Measurements from ENCODE around the gene FRY. TPM values are rescaled to one million over a fixed set of nuclear protein-coding genes. Genes with fewer than 3 reads are reported as not detected.

FRY gene
- total and polyA plus RNA-seq, 2 of the 13 experiments (the other 11 are each of a cell fraction or from before 2014, with no cell fraction given) = 8.2 to 13.1 TPM

DNA sequence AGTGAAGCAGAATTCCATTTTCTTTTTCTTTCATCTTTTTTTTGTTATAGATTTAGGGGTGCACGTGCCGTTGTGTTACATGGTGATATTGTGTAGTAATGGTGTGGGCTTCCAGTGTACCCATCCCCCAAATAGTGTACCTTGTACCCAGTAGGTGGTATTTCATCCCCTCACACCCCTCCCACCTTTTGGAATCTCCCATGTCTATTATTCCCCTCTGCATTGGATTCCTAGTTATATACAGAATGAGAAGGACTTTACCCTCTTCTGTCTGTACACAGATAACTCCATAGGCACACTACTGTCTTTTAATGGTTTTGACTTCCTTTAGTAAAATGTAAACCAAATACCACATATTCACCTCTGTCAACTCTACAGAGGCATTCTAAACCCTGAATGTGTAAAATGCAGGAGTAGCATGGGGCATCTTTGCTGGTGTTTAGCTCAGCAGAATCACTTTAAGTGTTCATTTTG is 28.0 kb downstream of the FRY start (continued):
- TF ChIP-seq ZNF660 (CRISPR knock-in tag; IDR thresholded peaks at IDR 0.05; ENCODE audit: borderline replicate concordance, low read depth) = no peak
- 0 out of 2 replicates have a peak, but pooled peaks have one; percentile 30 for TF ChIP-seq KMT2A (CRISPR knock-in tag; IDR thresholded peaks at IDR 0.05)
- TF ChIP-seq ZNF20 (CRISPR knock-in tag; IDR thresholded peaks at IDR 0.05) = no peak
- peak; percentile 97 for TF ChIP-seq PAXIP1 (CRISPR knock-in tag; conservative IDR thresholded peaks at IDR 0.05)
- no peak for TF ChIP-seq CC2D1A (CRISPR knock-in tag; IDR thresholded peaks at IDR 0.05)
- no peak for TF ChIP-seq ZSCAN9 (CRISPR knock-in tag; IDR thresholded peaks at IDR 0.05; ENCODE audit: borderline replicate concordance)
- no peak for TF ChIP-seq ZNF564 (CRISPR knock-in tag; IDR thresholded peaks at IDR 0.05)
- TF ChIP-seq ZNF329 (CRISPR knock-in tag; IDR thresholded peaks at IDR 0.05; ENCODE audit: low read depth) = no peak
- TF ChIP-seq ZMYM2 (CRISPR knock-in tag; IDR thresholded peaks at IDR 0.05) = 0 out of 2 replicates have a peak, but pooled peaks have one; percentile 58
- TF ChIP-seq ZNF326 (CRISPR knock-in tag; IDR thresholded peaks at IDR 0.05; ENCODE audit: borderline replicate concordance) = no peak
- no peak; the same call in 1 of the 2 replicates for TF ChIP-seq MYPOP (CRISPR knock-in tag; IDR thresholded peaks at IDR 0.05)
- TF ChIP-seq SMYD3 (CRISPR knock-in tag; IDR thresholded peaks at IDR 0.05) = no peak
- no peak for TF ChIP-seq ZNF775 (CRISPR knock-in tag; IDR thresholded peaks at IDR 0.05; ENCODE audit: borderline replicate concordance)
- peak; percentile 94 for TF ChIP-seq HNF4G (IDR thresholded peaks at IDR 0.05; ENCODE audit: borderline replicate concordance, low read depth, low read length)
- peak; percentile 90 for TF ChIP-seq HNF4G (CRISPR knock-in tag; IDR thresholded peaks at IDR 0.05; ENCODE audit: borderline replicate concordance, low read depth)
- no peak for TF ChIP-seq SP4 (CRISPR knock-in tag; IDR thresholded peaks at IDR 0.05)
- peak; percentile 58 for TF ChIP-seq PHF5A (CRISPR knock-in tag; IDR thresholded peaks at IDR 0.05; ENCODE audit: low read depth, unreplicated experiment)
- peak; percentile 66; the same call in 1 of the 2 replicates for TF ChIP-seq SMAD3 (CRISPR knock-in tag; IDR thresholded peaks at IDR 0.05)
- TF ChIP-seq EEA1 (CRISPR knock-in tag; IDR thresholded peaks at IDR 0.05; ENCODE audit: borderline replicate concordance) = no peak
- peak; percentile 58; the same call in 1 of the 2 replicates for TF ChIP-seq DPF2 (CRISPR knock-in tag; IDR thresholded peaks at IDR 0.05; ENCODE audit: borderline replicate concordance, low read depth)
- TF ChIP-seq TFDP2 (CRISPR knock-in tag; IDR thresholded peaks at IDR 0.05) = peak; percentile 29; the same call in 1 of the 2 replicates
- TF ChIP-seq NR0B2 (CRISPR knock-in tag; IDR thresholded peaks at IDR 0.05) = no peak
- TF ChIP-seq ZNF260 (CRISPR knock-in tag; IDR thresholded peaks at IDR 0.05; ENCODE audit: borderline replicate concordance, low read depth) = no peak
- TF ChIP-seq ZNF672 (CRISPR knock-in tag; IDR thresholded peaks at IDR 0.05) = no peak
- no peak for TF ChIP-seq ZFP36 (IDR thresholded peaks at IDR 0.05; ENCODE audit: borderline replicate concordance, low read depth, low read length, partially characterized antibody)
- TF ChIP-seq HHEX (CRISPR knock-in tag; IDR thresholded peaks at IDR 0.05) = 0 out of 2 replicates have a peak, but pooled peaks have one; percentile 25

Measured in HepG2 (cell line).